Nephron (organoid): Measurements from ENCODE around the gene PLCB4.

ENCODE experiments used
- H3K27ac Mint-ChIP-seq, 3 experiments: 2 replicates each; pipeline ENCODE4 v1.8.0; 2020; ENCODE audit warnings: mixed read lengths in 3 of 3, mild to moderate bottlenecking in 2 of 3, moderate library complexity in 1 of 3
- H3K27me3 Mint-ChIP-seq: 2 replicates; pipeline ENCODE4 v1.8.0; 2021; ENCODE audit warnings: low read depth, mild to moderate bottlenecking, moderate library complexity, mixed read lengths
- H3K36me3 Mint-ChIP-seq: 2 replicates; pipeline ENCODE4 v1.8.0; 2020; ENCODE audit warnings: low read depth, mixed read lengths
- H3K4me1 Mint-ChIP-seq: 2 replicates; pipeline ENCODE4 v1.8.0; 2020; ENCODE audit warnings: mixed read lengths
- H3K4me3 Mint-ChIP-seq, 3 experiments: 2 replicates each; pipeline ENCODE4 v1.8.0; 2020; ENCODE audit warnings: mild to moderate bottlenecking in 3 of 3, mixed read lengths in 3 of 3, moderate library complexity in 2 of 3
- H3K9me3 Mint-ChIP-seq: 2 replicates; pipeline ENCODE4 v1.8.0; 2020; ENCODE audit warnings: mixed read lengths
- TF ChIP-seq, protein P1 (sequence below), 3 experiments: fragments of 200-600 bp; sonication (generic); IDR thresholded peaks; one replicate each; pipeline ENCODE4 v1.5.0; 2021; ENCODE audit warnings: antibody characterized with exemption in 3 of 3; ENCODE audit not compliant: unreplicated experiment in 3 of 3

The PLCB4 gene

DNA sequence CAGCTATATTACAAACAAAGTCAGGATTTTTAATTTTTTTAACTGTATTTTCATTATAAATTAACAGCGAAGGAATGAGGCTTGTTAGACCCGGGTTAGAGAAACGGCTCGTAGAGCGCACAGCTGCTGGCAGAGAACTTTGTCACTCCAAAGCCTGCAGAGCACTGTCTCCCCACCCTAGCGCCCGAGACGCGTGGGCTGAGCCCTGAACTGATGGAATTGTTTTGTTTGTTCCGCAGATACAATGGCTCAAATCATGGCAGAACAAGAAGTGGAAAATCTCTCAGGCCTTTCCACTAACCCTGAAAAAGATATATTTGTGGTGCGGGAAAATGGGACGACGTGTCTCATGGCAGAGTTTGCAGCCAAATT is 446.3 kb downstream of the PLCB4 start:
- TF ChIP-seq, protein P1, sequence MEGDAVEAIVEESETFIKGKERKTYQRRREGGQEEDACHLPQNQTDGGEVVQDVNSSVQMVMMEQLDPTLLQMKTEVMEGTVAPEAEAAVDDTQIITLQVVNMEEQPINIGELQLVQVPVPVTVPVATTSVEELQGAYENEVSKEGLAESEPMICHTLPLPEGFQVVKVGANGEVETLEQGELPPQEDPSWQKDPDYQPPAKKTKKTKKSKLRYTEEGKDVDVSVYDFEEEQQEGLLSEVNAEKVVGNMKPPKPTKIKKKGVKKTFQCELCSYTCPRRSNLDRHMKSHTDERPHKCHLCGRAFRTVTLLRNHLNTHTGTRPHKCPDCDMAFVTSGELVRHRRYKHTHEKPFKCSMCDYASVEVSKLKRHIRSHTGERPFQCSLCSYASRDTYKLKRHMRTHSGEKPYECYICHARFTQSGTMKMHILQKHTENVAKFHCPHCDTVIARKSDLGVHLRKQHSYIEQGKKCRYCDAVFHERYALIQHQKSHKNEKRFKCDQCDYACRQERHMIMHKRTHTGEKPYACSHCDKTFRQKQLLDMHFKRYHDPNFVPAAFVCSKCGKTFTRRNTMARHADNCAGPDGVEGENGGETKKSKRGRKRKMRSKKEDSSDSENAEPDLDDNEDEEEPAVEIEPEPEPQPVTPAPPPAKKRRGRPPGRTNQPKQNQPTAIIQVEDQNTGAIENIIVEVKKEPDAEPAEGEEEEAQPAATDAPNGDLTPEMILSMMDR (IDR thresholded peaks at IDR 0.05; ENCODE audit: unreplicated experiment in 3 of 3), result no peak
- Mint-ChIP-seq H3K36me3 (no peaks in the 10 kb centered on the region), H3K9me3 (no peaks in the 10 kb centered on the region), H3K27ac (peak overlapping the region in 2 of 3 experiments; percentile 28 to 73), H3K4me1 (peaks cover 31% of the 10 kb centered on the region), H3K4me3 (peak overlapping the region; percentile 88 to 90 (median 88)), H3K27me3 (peaks cover 95% of the 10 kb centered on the region)

DNA sequence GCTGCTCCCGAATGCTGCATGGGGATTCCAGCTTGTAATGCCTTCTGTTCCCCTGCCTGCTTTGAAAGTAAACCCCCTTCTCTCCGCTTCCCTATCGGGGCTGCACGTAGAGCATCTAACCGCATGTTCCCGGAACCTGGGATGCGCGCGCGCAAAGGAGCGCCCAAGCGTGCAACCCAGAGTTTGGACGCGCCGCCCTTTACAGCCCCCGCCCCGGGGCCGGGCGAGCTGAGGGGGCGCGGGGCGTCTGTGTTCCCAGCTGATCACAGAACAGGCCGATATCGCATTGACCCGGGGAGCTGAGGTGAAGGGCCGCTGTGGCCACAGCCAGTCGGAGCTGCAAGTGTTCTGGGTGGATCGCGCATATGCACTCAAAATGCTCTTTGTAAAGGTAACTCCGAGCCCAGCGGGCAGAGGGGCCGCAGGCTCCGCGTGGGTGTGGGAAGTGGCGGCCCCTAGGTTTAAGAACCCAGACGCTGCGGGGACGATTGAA is 446.9 kb downstream of the PLCB4 start:
- TF ChIP-seq, protein P1 (IDR thresholded peaks at IDR 0.05; ENCODE audit: unreplicated experiment in 3 of 3), result no peak
- peaks cover 31% of the 10 kb centered on the region for H3K4me1 Mint-ChIP-seq
- H3K9me3 Mint-ChIP-seq, result no peaks in the 10 kb centered on the region
- H3K36me3 Mint-ChIP-seq, result no peaks in the 10 kb centered on the region
- H3K27me3 Mint-ChIP-seq, result peaks cover 92% of the 10 kb centered on the region
- H3K4me3 Mint-ChIP-seq, result peak overlapping the region; percentile 88 to 90 (median 88)
- peak overlapping the region in 2 of 3 experiments; percentile 28 to 73 for H3K27ac Mint-ChIP-seq

GRCh38 chr20:9516234-9516871 is 447.5 kb downstream of the PLCB4 start:
- H3K4me1 Mint-ChIP-seq, result peaks cover 31% of the 10 kb centered on the region
- peaks cover 90% of the 10 kb centered on the region for H3K27me3 Mint-ChIP-seq
- H3K36me3 Mint-ChIP-seq, result no peaks in the 10 kb centered on the region
- no peaks in the 10 kb centered on the region for H3K9me3 Mint-ChIP-seq
- peak overlapping the region; percentile 6 to 67 (median 32) for H3K27ac Mint-ChIP-seq
- TF ChIP-seq, protein P1 (IDR thresholded peaks at IDR 0.05; ENCODE audit: unreplicated experiment in 3 of 3), result no peak
- peak overlapping the region; percentile 88 to 90 (median 88) for H3K4me3 Mint-ChIP-seq

GRCh38 chr20:9517297-9518162 is 448.6 kb downstream of the PLCB4 start:
- peaks cover 31% of the 10 kb centered on the region for H3K4me1 Mint-ChIP-seq
- peak overlapping the region; percentile 23 to 88 (median 53) for H3K4me3 Mint-ChIP-seq
- TF ChIP-seq, protein P1 (IDR thresholded peaks at IDR 0.05; ENCODE audit: unreplicated experiment in 3 of 3), result no peak
- H3K36me3 Mint-ChIP-seq, result no peaks in the 10 kb centered on the region
- peaks cover 80% of the 10 kb centered on the region for H3K27me3 Mint-ChIP-seq
- no peaks in the 10 kb centered on the region for H3K9me3 Mint-ChIP-seq
- no peak overlapping the region for H3K27ac Mint-ChIP-seq

DNA sequence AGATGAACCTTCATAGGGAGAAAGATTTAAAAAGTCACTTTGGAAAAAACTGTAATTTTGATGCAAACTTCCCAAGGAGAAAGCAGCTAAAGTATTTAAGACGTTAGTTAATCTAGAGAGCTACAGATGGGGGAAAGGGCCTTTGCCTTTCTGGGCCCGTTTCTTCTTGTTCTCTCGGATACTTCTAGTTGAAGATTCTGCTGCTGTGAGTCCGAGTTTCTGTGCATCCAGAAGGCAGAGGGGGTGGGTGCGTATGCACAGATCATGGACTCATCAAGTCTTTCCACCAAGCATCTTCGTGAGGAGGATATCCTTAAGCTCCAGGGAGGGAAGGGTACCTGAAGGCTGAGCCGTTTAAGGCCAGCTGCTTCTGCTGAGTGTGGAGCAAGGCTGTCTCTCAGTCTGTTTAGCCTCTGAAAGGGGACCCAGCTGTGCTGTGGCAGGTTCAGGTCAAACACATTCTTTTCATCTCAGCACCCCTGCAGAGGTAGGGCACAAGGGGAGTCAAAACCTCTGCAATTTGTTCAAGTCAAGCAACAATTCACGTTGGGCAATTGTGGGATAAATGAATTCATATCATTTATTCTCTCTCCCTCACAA is 449.8 kb downstream of the PLCB4 start:
- peaks cover 30% of the 10 kb centered on the region for H3K4me1 Mint-ChIP-seq
- TF ChIP-seq, protein P1 (IDR thresholded peaks at IDR 0.05; ENCODE audit: unreplicated experiment in 3 of 3), result no peak
- H3K27me3 Mint-ChIP-seq, result peaks cover 68% of the 10 kb centered on the region
- peak overlapping the region; percentile 19 to 30 (median 20) for H3K4me3 Mint-ChIP-seq
- no peak overlapping the region for H3K27ac Mint-ChIP-seq
- H3K36me3 Mint-ChIP-seq, result no peaks in the 10 kb centered on the region
- no peaks in the 10 kb centered on the region for H3K9me3 Mint-ChIP-seq
